NCI-H748 (cell line): ENCODE measurements around the gene CAB39L.
"Not testable (repeated sequence)": the region's sequence is repeated elsewhere in the genome, so short reads cannot be mapped to it uniquely, and the experiment has no call there.

ENCODE experiments used
- DNase-seq: peaks from one replicate; lab custom pipeline; 2025; ENCODE audit not compliant: unreplicated experiment; lab: John Stamatoyannopoulos, UW

The CAB39L gene

DNA sequence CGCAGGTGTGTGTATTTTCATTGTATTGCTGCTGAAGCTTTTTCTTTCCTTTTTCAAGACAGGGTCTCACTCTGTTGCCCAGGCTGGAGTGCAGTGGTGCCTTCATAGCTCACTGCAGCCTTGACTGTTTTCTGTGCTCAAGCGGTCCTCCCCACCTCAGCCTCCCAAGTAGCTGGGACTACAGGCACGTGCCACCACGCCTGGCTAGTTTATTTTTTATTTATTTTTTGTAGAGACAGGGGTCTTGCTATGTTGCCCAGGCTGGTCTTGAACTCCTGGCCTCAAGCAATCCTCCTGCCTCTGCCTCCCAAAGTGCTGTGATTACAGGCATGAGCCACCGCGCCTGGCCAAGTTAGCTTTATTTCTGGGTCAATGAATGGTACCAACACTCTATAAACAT is 149.1 kb downstream of the CAB39L start:
- not testable (repeated sequence) for DNase-seq

DNA sequence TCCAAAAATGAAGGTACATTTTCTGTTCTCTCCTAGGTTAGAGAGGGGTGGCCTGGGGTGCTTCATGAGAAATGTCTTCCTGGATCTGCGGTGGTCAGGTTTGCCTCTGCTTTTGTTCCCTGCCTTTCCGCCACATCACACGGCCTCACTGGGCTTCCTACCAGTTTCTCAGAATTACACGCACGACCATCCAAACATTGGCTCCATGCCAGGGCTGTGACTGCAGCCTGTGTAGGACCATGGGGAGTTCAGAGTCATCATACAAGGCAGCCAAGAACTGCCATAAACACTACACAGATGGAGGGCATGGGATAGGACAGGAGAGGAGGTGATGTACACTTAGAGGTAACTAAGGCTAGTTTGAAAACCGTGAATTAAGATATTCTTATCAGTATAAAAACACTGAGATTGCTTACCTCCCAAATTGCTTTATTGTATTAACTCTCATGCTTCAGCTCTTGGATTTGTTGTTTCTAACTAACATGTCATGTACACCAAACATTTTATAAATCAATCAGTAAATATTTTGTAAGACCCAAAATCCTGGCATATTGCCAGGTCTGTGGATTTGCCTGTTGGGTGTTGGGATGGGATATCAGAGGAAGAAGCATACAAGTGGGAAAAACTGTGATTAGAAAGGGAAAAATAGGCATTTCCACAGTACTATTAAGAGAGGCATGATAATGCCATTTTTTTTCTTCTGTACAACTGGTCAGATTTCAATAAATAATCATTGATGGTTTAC is 150.9 kb downstream of the CAB39L start:
- DNase-seq, result peak; percentile 80

DNA sequence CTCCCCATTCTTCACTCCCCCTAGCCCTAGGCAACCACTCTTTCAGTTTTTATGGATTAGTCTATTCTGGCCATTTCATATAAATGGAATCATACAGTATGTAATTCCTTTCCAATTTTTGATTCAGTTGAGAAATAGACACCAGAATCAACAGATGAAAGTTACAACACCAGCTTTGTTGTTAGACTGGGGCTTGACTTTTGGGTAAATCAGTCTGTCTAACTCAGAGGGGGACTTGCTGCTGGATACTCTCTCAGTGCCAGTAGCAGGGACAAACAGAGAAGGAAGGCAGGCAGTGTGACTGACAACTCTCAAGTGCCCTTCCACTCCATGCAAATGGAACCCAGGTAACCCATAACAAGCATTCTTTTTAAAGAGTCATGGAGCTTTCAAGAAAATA is 155.4 kb downstream of the CAB39L start:
- DNase-seq, result no peak

DNA sequence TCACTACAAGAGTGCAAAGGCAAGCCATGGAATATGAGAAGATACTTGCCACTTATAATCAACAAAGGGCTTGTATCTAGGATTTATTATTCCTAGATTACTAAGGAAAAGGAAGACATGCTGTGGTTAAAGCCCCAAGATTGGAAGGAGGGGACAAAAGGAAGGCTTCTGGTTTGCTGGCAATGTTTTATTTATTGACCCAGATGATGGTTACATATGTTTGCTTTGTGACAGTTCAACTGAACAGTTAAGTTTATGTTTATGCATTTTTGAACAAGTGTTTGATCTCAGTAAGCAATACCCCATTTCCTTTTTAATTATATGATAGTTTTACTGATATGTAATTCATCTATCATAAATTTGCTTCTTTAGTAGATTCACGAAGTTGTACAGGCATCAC is 155.9 kb downstream of the CAB39L start:
- DNase-seq, result no peak

DNA sequence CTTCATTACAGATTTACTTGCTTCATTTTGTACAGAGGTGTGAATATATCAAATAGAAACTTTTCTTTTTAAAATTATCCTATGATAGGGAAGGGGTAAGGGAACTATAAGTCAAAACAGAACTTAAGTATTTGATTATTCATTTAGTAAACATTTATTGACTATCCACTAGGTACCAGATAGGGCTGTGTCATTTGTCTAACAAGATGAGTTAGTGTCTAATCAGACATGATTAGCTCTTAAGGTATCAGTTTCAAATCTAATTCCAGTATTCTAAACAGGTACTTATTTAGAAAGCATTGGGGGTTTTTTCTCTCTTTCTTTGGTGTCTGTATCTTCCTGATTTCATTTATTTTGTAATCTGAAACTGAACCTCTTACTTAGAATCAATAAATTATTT is 164.0 kb downstream of the CAB39L start:
- no peak for DNase-seq

DNA sequence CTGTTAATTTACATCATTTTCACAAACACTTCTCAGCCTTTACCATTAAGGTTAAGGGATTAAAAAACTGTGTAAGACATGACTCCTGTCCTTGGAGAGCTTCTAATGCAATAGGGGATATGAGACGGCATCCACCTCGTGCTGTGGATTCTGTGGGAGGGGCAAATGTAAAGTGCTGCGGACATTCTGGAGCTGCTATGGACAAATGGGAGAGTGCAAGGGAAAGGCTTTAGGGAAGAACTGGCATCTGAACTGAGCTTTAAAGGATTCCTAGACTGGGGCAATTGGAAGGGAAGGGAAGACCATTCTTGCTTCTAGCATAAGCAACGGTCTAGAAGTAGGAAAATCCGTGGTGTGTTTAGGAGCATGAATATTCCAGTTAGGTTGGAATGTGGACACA is 164.8 kb downstream of the CAB39L start:
- DNase-seq, result no peak

DNA sequence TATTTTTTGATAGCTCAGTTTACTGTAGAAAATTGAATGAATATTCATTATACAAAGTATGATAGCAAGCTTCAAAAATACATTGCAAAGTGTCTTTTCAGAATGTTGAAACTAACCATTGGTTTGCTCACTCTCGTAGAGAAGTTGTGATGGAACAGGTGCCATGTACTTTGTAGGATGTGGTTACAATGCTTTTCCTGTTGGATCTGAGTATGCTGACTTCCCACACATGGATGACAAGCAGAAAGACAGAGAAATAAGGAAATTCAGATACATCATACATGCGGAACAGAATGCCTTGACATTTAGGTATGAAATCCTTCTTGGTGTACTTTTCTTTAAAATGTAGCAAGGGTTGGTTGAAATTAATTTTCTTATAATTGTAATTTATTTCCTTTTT is 165.7 kb downstream of the CAB39L start:
- no peak for DNase-seq

DNA sequence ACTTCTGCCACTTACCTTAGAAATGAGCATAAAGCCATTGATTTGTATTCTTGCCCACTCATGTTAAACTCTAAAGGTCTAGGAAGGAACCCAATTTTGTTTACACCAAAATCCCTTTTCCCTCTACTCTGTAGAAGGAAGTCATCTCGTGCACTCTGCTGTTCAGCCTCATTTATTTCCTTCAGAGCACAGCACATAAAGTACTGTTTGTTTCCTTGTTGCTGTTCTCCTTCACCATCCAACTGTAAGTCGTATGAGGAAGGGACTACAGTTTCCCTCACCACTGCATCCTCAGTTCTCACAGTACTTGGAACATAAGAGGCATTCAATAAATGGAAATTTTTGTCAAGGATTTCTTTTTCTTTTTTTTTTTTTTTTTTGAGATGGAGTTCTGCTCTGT is 171.6 kb downstream of the CAB39L start:
- DNase-seq, result no peak

DNA sequence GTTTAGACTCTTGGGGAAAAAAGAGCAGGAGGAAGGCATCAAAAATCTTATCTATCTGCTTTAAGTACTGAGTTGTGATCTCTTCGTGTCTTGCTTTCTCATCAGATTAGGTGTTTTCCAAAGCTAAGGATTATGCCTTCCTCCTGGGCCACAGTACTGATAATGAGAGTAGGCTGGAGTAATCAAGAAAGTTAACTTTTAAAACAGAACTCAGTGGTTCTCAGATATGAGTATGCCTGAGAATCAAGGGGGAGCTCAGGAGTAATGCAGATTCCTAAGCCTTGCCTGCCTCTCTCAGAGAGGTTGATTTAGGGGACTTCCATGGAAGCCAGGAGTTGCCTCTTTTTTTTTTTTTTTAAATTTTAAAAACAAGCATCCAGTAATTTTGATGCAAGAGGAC is 172.6 kb downstream of the CAB39L start:
- no peak for DNase-seq

DNA sequence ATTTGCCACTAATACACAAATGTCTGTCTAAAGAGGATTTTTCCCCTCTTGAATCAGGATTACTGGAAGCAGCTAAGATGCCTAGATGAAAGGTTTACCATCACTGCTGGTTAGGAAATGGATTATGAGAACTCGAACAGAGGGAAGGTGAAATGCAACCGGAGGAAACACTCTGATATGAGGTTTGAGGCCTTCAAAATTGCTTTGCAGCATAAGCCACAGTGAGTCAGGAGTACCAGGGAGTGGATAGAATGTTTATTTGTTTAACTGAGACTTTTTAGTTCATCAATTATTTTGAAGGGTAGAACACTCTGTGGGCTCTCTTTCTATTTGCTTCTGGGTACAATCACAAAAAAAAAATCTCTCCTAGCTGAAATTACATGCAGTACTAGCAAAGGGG is 178.0 kb downstream of the CAB39L start:
- no peak for DNase-seq

DNA sequence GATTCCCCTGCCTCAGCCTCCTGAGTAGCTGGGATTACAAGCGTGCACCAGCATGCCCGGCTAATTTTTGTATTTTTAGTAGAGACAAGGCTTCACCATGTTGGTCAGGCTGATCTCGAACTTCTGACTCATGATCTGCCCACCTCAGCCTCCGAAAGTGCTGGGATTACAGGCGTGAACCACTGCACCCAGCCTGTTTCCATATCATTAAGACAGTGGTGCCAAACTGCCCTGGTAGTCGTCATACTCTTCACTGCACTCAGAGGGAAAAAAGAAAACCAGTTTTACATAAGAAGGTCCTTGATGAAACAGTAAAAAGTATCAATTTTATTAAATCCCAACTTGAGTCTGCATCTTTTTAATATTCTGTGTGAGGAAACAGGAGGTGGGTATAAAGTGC is 181.2 kb downstream of the CAB39L start:
- no peak for DNase-seq

DNA sequence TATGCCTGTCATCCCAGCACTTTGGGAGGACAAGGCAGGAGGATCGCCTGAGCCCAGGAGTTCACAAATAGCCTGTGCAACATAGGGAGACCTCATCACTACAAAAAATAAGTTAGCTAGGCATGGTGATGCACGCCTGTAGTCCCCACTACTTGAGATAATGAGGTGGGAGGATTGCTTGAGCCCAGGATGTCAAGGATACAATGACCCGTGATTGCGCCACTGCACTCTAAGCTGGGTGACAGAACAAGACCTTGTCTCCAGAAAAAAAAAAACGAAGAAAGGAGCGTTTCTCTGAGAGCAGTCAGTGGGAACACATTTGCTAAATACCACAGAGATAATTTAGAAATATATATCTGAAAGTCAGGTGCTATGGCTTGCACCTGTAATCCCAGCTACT is 184.3 kb downstream of the CAB39L start:
- DNase-seq, result no peak
